ENCODE data around the gene RFTN1. TPM values are rescaled to one million over a fixed set of nuclear protein-coding genes. Genes with fewer than 3 reads are reported as not detected.

RFTN1 gene
- total and polyA plus RNA-seq, 2 experiments from 2014 or later, result 3.3 to 7.2 TPM

DNA sequence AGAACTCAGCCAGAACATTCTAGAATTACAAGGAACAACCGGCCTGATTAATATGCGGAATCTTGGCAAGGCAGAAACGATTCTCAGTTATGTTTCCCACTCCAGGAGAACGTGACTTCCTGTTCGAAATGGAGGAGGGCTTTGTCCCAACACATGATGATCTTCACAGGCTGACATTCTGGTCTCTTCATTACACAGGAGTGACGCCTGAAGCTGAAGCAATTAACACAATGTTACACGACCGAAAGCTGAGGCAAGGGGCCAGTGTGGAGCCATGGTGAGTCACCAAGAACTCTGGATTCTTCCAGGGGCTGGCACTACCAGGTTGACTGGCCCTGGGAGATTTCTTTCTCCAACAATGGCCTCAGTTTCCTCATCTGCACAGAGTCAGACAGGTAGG lies 40.9 kb downstream of the RFTN1 start (continued):
- TF ChIP-seq, protein P1, sequence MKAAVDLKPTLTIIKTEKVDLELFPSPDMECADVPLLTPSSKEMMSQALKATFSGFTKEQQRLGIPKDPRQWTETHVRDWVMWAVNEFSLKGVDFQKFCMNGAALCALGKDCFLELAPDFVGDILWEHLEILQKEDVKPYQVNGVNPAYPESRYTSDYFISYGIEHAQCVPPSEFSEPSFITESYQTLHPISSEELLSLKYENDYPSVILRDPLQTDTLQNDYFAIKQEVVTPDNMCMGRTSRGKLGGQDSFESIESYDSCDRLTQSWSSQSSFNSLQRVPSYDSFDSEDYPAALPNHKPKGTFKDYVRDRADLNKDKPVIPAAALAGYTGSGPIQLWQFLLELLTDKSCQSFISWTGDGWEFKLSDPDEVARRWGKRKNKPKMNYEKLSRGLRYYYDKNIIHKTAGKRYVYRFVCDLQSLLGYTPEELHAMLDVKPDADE (IDR thresholded peaks at IDR 0.05), result no peak
- TF ChIP-seq CTCF (conservative IDR thresholded peaks at IDR 0.05; ENCODE audit: low read depth in 2 of 2) (no peak), CREB1 (CRISPR knock-in tag; IDR thresholded peaks at IDR 0.05; ENCODE audit: low read depth) (no peak), REST (IDR thresholded peaks at IDR 0.05; ENCODE audit: unreplicated experiment) (no peak), POLR2AphosphoS5 (IDR thresholded peaks at IDR 0.05; ENCODE audit: low read depth) (no peak)

DNA sequence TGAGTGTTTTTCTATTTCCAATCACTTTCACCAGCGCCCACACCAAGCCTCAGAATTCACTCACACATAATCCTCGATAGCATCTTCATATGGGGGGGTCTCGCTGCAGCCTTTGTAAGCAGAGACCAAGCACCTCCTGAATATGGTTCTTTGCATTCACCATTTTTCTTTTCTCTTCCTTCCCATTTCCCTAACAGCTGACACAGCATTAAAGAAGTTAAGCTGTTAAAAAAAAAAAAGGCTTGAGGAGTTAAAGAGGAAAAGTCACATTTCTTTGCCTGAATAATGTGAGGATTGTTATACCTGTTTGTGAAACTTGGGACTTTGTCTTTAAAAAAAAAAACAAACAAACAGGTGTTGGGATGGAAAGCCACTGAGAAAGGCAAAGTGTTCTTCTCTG lies 41.6 kb downstream of the RFTN1 start:
- Histone ChIP-seq H3K4me3 (no peak overlapping the region), H3K9me2 (ENCODE audit: insufficient read depth) (peaks cover 9% of the 10 kb centered on the region; the same call in 1 of the 2 replicates), H3K4me2 (no peak overlapping the region), H3K27me3 (ENCODE audit: insufficient read depth) (no peaks in the 10 kb centered on the region), H3F3A (replicated peaks; ENCODE audit: low read depth) (no peaks in the 10 kb centered on the region), H3K27ac (ENCODE audit: low read depth) (no peak overlapping the region), H2AFZ (no peak overlapping the region), H3K36me3 (ENCODE audit: insufficient read depth) (no peaks in the 10 kb centered on the region), H4K20me1 (replicated peaks; ENCODE audit: insufficient read depth) (no peaks in the 10 kb centered on the region), H3K79me2 (replicated peaks; ENCODE audit: insufficient read depth) (no peaks in the 10 kb centered on the region), H3K4me1 (ENCODE audit: insufficient read depth) (peaks cover 20% of the 10 kb centered on the region)
- peaks cover 24% of the 10 kb centered on the region for H3K4me1 Mint-ChIP-seq
- peaks cover 10% of the 10 kb centered on the region for H3K9me3 Mint-ChIP-seq
- H3K36me3 Mint-ChIP-seq (ENCODE audit: low read depth), result peaks cover 11% of the 10 kb centered on the region; the same call in 2 of the 3 replicates
- TF ChIP-seq ZNF331 (CRISPR knock-in tag; IDR thresholded peaks at IDR 0.05; ENCODE audit: low read depth) (no peak), REST (IDR thresholded peaks at IDR 0.05; ENCODE audit: unreplicated experiment) (no peak), CTCF (conservative IDR thresholded peaks at IDR 0.05; ENCODE audit: low read depth in 2 of 2) (no peak), EZH2phosphoT487 (IDR thresholded peaks at IDR 0.05; ENCODE audit: unreplicated experiment) (no peak), STAT1 (IDR thresholded peaks at IDR 0.05; ENCODE audit: unreplicated experiment) (no peak), EZH2 (IDR thresholded peaks at IDR 0.05; ENCODE audit: low read depth, unreplicated experiment) (no peak), POLR2AphosphoS5 (IDR thresholded peaks at IDR 0.05; ENCODE audit: low read depth) (no peak)
- H3K4me3 Mint-ChIP-seq, result no peak overlapping the region
- ATAC-seq, result no peak
- no peak for DNase-seq (ENCODE audit: low spot score)
- no peak overlapping the region for H3K27ac Mint-ChIP-seq
- peaks cover 6% of the 10 kb centered on the region for H3K27me3 Mint-ChIP-seq (ENCODE audit: insufficient read depth, low read depth, poor library complexity)

Data from GM23338 (cell line).